Sigmoid colon (tissue), 4 donors: ENCODE data around the gene TBXT.

ENCODE experiments used
- EP300 ChIP-seq, 4 donors: sonication (generic); formaldehyde crosslinking; IDR thresholded peaks; one replicate each; pipeline ENCODE4 v1.6.1; 2017; ENCODE audit warnings: antibody characterized with exemption in 4 of 4
- POLR2A ChIP-seq, 2 donors: fragments of 450-650 bp; IDR thresholded peaks; one replicate each; pipeline ENCODE4 v1.6.1; 2016; ENCODE audit warnings: antibody characterized with exemption in 2 of 2, mild to moderate bottlenecking in 2 of 2, moderate library complexity in 2 of 2
- POLR2AphosphoS5 ChIP-seq, 4 donors: sonication (generic); formaldehyde crosslinking; IDR thresholded peaks; one replicate each; pipeline ENCODE4 v1.6.1; 2017; ENCODE audit warnings: antibody characterized with exemption in 4 of 4
- TF ChIP-seq, protein P1 (sequence below), 4 experiments: fragments of 450-650 bp in 3 of 4; fragments of 200-600 bp in 1 of 4; IDR thresholded peaks; one replicate each; pipeline ENCODE4 v1.5.1; 2016 to 2019; ENCODE audit warnings: antibody characterized with exemption in 4 of 4, mild to moderate bottlenecking in 3 of 4, moderate library complexity in 2 of 4

GRCh38 chr6:166207284-166207561 is 39.6 kb upstream of the TBXT start:
- TF ChIP-seq POLR2A (IDR thresholded peaks at IDR 0.05) (no peak), EP300 (IDR thresholded peaks at IDR 0.05) (no peak), POLR2AphosphoS5 (IDR thresholded peaks at IDR 0.05) (no peak)
- TF ChIP-seq, protein P1, sequence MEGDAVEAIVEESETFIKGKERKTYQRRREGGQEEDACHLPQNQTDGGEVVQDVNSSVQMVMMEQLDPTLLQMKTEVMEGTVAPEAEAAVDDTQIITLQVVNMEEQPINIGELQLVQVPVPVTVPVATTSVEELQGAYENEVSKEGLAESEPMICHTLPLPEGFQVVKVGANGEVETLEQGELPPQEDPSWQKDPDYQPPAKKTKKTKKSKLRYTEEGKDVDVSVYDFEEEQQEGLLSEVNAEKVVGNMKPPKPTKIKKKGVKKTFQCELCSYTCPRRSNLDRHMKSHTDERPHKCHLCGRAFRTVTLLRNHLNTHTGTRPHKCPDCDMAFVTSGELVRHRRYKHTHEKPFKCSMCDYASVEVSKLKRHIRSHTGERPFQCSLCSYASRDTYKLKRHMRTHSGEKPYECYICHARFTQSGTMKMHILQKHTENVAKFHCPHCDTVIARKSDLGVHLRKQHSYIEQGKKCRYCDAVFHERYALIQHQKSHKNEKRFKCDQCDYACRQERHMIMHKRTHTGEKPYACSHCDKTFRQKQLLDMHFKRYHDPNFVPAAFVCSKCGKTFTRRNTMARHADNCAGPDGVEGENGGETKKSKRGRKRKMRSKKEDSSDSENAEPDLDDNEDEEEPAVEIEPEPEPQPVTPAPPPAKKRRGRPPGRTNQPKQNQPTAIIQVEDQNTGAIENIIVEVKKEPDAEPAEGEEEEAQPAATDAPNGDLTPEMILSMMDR (IDR thresholded peaks at IDR 0.05): no peak
